HG02943 (cell line): ENCODE data around the gene MYO10.
"Not testable (repeated sequence)": the region's sequence is repeated elsewhere in the genome, so short reads cannot be mapped to it uniquely, and the experiment has no call there.

Experiments
- ATAC-seq: cut with Tn5 transposase; IDR thresholded peaks from one replicate; pipeline ENCODE4 v1.9.1; 2021; ENCODE audit warnings: mild to moderate bottlenecking, low read depth, moderate library complexity; ENCODE audit not compliant: unreplicated experiment

Gene MYO10

GRCh38 chr5:16792598-16793275 lies 143.4 kb downstream of the MYO10 start:
- no peak for ATAC-seq

GRCh38 chr5:16791904-16792597 lies 144.0 kb downstream of the MYO10 start:
- ATAC-seq = no peak

GRCh38 chr5:16791036-16791705 lies 144.9 kb downstream of the MYO10 start:
- ATAC-seq = no peak

DNA sequence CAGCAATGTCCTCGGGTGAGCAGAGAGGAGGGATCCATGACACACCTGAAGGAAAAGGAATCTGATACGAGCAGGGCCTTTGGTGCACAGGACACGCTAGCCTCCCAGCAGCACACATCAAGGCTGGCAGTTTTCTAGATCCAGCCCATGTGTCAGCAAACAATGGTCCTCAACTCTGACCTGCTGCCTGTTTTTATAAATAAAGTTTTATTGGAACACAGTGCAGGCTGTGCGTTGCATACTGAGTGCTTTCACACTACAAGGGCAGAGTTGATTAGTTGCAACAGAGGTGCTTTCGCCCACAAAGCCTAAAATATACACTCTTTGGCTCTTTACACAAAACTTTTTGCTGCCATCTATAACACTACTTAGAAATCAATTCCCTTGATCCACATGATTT lies 147.1 kb downstream of the MYO10 start:
- no peak for ATAC-seq

DNA sequence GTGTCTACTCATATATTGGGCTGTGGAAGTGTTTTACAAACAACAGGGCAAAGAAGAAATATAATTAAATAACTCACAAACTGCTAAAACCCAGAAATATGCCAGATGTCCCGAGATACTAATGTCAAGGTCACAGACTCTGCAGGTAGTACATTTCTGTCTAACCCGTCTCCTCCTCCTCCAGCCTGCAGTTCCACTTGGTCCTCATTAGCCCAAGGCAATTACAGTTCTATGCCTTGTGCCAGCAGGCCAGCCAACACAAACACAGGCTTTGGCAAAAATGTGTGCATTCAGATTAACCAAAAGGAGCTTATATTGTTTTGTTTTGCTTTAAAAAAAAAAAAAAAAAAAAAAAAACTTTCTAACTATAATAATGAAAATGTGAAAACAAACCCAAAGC lies 148.8 kb downstream of the MYO10 start:
- ATAC-seq = no peak

DNA sequence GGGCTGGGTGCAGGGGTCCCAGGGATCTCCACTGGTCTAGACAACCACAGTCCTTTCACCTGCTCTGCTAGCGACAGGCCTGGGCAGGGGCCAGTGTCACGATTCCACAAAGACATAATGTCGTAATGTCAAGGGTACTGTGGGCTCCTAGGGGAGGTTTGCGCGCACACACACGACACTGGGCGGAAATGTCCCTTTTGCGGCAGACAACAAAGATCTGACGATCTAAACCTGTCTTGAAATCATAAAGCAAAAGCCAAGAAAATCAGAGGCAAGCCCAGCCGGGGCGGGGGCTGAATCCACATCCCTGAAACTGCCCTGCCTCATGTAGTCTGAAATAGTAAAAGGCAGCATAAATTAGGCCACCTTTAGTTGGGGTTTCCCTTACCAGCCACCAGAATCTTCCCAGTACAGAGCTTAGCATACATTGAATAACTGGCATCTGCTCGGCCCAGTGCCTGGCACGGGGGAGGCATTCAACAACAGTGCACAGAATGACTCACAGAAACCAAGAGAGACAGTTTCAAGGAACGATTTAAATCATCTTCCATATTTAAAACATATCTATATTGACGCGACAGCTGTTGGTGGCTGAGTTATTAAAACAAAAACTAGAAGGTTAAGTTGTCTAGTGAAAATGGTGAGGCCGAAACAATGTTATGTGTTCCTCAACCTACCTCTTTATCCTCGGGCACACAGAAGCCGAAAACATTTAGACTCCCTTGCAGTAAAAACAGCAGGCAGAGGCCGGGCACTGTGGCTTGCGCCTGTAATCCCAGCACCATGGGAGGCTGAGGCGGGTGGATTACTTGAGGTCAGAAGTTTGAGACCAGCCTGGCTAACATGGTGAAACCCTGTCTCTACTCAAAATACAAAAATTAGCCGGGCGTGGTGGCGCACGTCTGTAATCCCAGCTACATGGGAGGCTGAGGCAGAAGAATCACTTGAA lies 151.0 kb downstream of the MYO10 start:
- no peak for ATAC-seq

GRCh38 chr5:16784088-16784487 lies 152.0 kb downstream of the MYO10 start:
- ATAC-seq = no peak

GRCh38 chr5:16781828-16782626 lies 154.1 kb downstream of the MYO10 start:
- ATAC-seq = no peak

DNA sequence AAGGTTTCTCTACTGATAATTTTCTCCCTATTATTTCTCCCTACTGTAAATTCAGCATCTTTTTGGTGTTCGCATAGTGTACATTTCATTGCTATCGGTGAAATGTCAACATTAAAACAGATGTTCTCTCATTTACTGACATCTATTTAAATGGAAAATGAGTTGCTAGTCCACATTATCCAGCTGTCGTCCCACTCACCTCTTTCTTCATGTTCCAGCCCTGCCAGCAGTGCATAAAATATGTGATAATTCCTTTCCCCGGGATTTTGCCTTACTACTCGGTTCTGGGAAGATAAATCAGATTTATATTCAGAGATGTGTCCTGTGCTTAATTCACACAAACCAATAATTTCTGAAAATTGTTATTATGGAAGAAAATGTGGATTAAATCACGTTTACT lies 155.8 kb downstream of the MYO10 start:
- ATAC-seq = no peak

- no peak for ATAC-seq
Observed at GRCh38 chr5:16777432-16777831, 158.7 kb downstream of the MYO10 start.

GRCh38 chr5:16776611-16777251 lies 159.4 kb downstream of the MYO10 start:
- ATAC-seq = no peak

GRCh38 chr5:16774806-16775205 lies 161.3 kb downstream of the MYO10 start:
- no peak for ATAC-seq

GRCh38 chr5:16773991-16774390 lies 162.1 kb downstream of the MYO10 start:
- no peak for ATAC-seq

- no peak for ATAC-seq
Observed at GRCh38 chr5:16772556-16772955, 163.5 kb downstream of the MYO10 start.

DNA sequence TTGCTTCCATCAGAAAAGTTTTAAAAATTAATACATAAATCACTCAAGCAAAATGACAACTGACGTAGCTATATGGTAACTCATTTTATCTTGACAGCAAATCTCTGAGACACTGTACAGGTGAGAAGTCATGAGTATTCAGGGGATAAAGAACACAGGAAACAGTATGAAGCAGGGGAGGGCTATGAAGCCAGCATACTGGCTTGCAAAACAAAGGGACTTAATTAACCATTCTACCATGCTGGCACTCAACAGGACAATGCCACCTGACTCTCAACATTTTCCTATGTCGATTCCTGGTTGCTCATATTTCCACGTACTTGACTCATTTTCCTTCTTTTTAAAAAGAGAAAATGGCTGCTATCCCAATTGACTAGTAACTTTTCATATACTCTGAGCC lies 167.9 kb downstream of the MYO10 start:
- no peak for ATAC-seq

- no peak for ATAC-seq
Observed at GRCh38 chr5:16763211-16763610, 172.9 kb downstream of the MYO10 start.

DNA sequence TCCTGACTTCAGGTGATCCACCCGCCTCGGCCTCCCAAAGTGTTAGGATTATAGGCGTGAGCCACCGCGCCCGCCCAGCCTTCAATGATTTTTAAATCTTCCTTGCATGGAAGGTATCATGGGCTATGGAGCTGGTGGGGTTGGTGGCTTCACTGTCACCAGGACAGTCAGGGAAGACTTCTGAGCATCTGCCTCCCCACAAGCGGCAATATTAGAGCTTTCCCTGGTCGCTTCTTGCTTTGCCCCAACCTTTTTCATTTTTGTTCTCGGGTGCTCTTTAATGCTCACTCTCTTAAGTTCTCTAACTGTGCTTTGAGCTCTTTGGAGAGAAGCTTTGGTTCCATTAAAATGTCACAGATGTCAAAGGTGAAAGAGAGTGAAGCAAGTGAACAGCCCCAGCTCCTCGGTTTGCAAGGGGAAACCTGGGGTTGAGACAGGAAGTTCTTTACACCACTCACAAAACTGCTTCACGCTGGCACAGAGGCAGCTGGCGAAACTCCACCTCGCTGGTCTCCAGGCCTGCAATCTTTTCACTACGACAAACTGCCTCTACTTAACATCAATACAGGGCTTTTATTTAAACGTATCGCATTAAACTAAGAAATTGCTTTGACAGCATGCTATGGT lies 176.8 kb downstream of the MYO10 start:
- no peak for ATAC-seq

- no peak for ATAC-seq
Observed at GRCh38 chr5:16757989-16758501, 178.0 kb downstream of the MYO10 start.

- not testable (repeated sequence) for ATAC-seq
Observed at GRCh38 chr5:16757577-16757976, 178.5 kb downstream of the MYO10 start.
